ENCODE data around the gene ARHGEF2. TPM values are rescaled to one million over a fixed set of nuclear protein-coding genes. Genes with fewer than 3 reads are reported as not detected.
"Not testable (repeated sequence)": the region's sequence is repeated elsewhere in the genome, so short reads cannot be mapped to it uniquely, and the experiment has no call there.

ARHGEF2 gene
- total RNA-seq, 4 donors from 2014 or later = 13.6 to 27.3 (median 26.4) TPM

DNA sequence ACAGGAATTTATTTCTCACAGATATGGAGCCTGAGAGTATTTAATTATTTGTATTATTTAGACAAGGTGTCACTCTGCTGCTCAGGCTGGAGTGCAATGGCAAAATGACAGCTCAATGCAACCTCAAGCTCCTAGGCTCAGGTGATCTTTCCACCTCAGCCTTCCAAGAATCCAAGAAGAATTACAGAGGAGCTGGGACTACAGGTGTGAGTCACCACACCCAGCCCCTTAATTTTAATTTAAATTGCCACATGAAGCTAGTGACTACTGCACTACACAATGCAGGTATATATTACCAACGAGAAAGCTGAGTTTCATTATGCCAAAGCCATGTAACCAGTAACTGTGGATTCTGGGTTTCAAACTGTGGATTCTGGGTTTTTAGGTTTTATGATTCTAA is 46.3 kb downstream of the ARHGEF2 start:
- peaks cover 0 to 52% of the 10 kb centered on the region in 2 donors for H3K36me3 ChIP-seq
- intact Hi-C loops (cut with DNase I; ENCODE audit: low total_unique reads) = loop anchor here (10.0 kb wide), 1 partner anchor 247 kb away; the partner anchor contains the start of genes DAP3 and YY1AP1
- H3K27ac ChIP-seq = peak overlapping the region in 1 of 4 donors; percentile 40
- DNase-seq (no peak), ATAC-seq (no peak)
- peak overlapping the region in 1 of 4 donors; percentile 89 for H3K4me3 ChIP-seq
- H3K27me3 ChIP-seq = no peaks in the 10 kb centered on the region
- in situ Hi-C loops (cut with MboI; ENCODE audit: low sequenced_read_pairs in 4 of 4) = no loop called here
- H3K4me1 ChIP-seq = peaks cover 38 to 42% of the 10 kb centered on the region in 2 donors
- TF ChIP-seq, protein P1, sequence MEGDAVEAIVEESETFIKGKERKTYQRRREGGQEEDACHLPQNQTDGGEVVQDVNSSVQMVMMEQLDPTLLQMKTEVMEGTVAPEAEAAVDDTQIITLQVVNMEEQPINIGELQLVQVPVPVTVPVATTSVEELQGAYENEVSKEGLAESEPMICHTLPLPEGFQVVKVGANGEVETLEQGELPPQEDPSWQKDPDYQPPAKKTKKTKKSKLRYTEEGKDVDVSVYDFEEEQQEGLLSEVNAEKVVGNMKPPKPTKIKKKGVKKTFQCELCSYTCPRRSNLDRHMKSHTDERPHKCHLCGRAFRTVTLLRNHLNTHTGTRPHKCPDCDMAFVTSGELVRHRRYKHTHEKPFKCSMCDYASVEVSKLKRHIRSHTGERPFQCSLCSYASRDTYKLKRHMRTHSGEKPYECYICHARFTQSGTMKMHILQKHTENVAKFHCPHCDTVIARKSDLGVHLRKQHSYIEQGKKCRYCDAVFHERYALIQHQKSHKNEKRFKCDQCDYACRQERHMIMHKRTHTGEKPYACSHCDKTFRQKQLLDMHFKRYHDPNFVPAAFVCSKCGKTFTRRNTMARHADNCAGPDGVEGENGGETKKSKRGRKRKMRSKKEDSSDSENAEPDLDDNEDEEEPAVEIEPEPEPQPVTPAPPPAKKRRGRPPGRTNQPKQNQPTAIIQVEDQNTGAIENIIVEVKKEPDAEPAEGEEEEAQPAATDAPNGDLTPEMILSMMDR (IDR thresholded peaks at IDR 0.05 in 4 of 5, conservative IDR thresholded peaks at IDR 0.05 in 1 of 5) = no peak
- no peak for TF ChIP-seq POLR2A (IDR thresholded peaks at IDR 0.05)
- H3K9me3 ChIP-seq = no peaks in the 10 kb centered on the region

DNA sequence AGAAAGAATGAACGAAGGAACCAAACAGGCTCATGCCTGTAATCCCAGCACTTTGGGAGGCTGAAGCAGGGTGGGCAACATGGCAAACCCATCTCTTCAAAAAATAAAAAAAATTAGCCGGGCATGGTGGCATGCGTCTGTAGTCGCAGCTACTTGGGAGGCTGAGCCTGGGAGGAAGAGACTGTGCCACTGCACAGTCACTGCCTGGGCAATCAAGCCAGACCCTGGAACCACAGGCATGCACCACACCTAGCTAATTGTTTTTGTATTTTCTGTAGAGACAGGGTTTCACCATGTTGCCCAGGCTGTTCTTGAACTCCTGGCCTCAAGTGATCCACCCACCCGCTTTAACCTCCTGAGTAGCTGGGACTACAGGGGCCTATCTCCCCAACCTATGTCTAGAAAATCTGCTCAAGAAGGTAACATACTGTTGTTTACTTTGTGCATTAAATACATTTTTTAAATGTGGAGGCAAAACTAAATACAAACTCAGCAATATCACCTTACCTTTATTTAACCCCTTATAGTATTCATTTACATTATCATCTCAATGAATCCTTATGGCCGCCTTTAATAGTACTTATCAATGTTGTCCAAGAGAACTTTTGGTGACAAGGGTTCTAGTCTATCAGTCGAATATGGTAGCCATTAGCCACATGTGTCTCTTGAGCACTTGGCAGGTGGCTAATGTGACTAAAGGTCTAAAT is 46.9 kb downstream of the ARHGEF2 start:
- intact Hi-C loops (cut with DNase I; ENCODE audit: low total_unique reads) (loop anchor here (10.0 kb wide), 1 partner anchor 247 kb away; the partner anchor contains the start of genes DAP3 and YY1AP1), in situ Hi-C loops (cut with MboI; ENCODE audit: low sequenced_read_pairs in 4 of 4) (no loop called here)
- no peaks in the 10 kb centered on the region for H3K27me3 ChIP-seq
- H3K27ac ChIP-seq = peak overlapping the region in 1 of 4 donors; percentile 40
- ATAC-seq = no peak
- TF ChIP-seq, protein P1 (IDR thresholded peaks at IDR 0.05 in 4 of 5, conservative IDR thresholded peaks at IDR 0.05 in 1 of 5) = no peak
- no peak for TF ChIP-seq POLR2A (IDR thresholded peaks at IDR 0.05)
- peak overlapping the region in 2 of 4 donors; percentile 0 to 8 for H3K4me3 ChIP-seq
- H3K4me1 ChIP-seq = peaks cover 38 to 42% of the 10 kb centered on the region in 2 donors
- H3K9me3 ChIP-seq = no peaks in the 10 kb centered on the region
- DNase-seq = no peak
- H3K36me3 ChIP-seq = peaks cover 0 to 58% of the 10 kb centered on the region in 2 donors

DNA sequence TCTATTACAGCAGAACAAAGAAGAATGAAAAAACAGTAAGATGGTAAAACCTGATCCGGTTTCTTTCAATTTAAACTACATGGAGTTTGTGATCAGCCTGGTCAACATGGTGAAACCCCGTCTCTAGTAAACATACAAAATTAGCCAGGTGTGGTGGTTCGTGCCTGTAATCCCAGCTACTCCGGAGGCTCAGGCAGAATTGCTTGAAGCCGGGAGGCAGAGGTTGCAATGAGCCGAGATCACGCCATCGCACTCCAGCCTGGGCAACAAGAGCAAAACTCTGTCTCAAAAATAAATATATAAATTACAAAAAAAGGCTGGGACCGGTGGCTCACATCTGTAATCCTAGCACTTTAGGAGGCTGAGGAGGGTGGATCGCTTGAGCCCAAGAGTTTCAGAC is 47.6 kb downstream of the ARHGEF2 start:
- DNase-seq; H3K9me3 ChIP-seq; H3K27me3 ChIP-seq; in situ Hi-C loops (cut with MboI; ENCODE audit: low sequenced_read_pairs in 4 of 4); H3K4me3 ChIP-seq; ATAC-seq: not testable (repeated sequence)
- H3K4me1 ChIP-seq = peaks cover 38 to 42% of the 10 kb centered on the region in 2 donors
- peak overlapping the region in 1 of 4 donors; percentile 40 for H3K27ac ChIP-seq
- peaks cover 0 to 66% of the 10 kb centered on the region in 2 donors for H3K36me3 ChIP-seq
- intact Hi-C loops (cut with DNase I; ENCODE audit: low total_unique reads) = loop anchor here (10.0 kb wide), 1 partner anchor 246 kb away; the partner anchor contains the start of genes DAP3 and YY1AP1

DNA sequence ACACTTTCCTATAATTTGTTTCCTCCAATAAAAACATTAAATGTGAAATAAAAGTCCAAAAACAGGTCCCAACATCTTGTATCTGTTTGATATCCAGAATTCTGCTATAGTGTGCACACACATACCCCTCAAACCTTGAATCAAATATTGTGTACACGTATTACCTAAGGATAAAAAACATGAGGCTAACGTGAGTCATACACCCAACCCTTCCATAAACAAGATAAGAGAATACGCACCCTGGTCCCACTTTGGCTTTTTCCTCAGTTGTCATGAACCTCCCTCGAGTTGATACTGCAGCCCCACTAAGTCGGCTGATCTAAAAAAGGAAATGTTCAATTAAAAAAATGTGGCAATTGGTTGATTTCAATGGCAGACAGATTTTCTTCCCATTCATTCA is 49.3 kb downstream of the ARHGEF2 start:
- intact Hi-C loops (cut with DNase I; ENCODE audit: low total_unique reads) = no loop called here

DNA sequence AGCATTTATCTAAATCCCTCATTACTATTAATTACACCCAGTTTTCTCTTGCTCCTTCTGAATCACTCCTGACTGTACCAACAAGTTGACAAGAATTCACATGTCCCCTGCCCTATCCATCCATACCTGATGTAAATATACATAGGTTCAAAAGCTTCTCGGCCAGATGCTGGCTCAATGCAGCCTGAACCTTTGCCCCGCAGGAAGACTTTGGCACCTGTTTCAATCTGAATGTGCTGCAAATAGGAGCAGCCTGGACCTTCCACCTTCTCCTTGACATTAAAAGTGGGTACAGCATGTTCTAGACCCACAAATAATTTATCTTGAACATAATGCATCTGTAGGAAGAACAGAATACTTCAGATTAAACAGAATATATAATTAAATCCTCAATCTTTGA is 52.8 kb downstream of the ARHGEF2 start:
- TF ChIP-seq, protein P1 (IDR thresholded peaks at IDR 0.05 in 4 of 5, conservative IDR thresholded peaks at IDR 0.05 in 1 of 5) = no peak
- no peak for TF ChIP-seq POLR2A (IDR thresholded peaks at IDR 0.05)
- intact Hi-C loops (cut with DNase I; ENCODE audit: low total_unique reads) = no loop called here

More for the DNA sequence above, 49.3 kb downstream of the ARHGEF2 start:
- no peak overlapping the region for H3K27ac ChIP-seq
- TF ChIP-seq POLR2A (IDR thresholded peaks at IDR 0.05) = no peak
- TF ChIP-seq, protein P1 (IDR thresholded peaks at IDR 0.05 in 4 of 5, conservative IDR thresholded peaks at IDR 0.05 in 1 of 5) = no peak
- peaks cover 0 to 82% of the 10 kb centered on the region in 2 donors for H3K36me3 ChIP-seq
- H3K9me3 ChIP-seq = no peaks in the 10 kb centered on the region
- H3K27me3 ChIP-seq = no peaks in the 10 kb centered on the region
- peaks cover 34 to 35% of the 10 kb centered on the region in 2 donors for H3K4me1 ChIP-seq
- in situ Hi-C loops (cut with MboI; ENCODE audit: low sequenced_read_pairs in 4 of 4) = no loop called here
- ATAC-seq (no peak), DNase-seq (no peak)
- no peak overlapping the region for H3K4me3 ChIP-seq

More for the DNA sequence above, 52.8 kb downstream of the ARHGEF2 start:
- Histone ChIP-seq H3K27ac (no peak overlapping the region), H3K4me1 (peaks cover 2 to 4% of the 10 kb centered on the region in 2 donors), H3K9me3 (no peaks in the 10 kb centered on the region), H3K4me3 (no peak overlapping the region), H3K27me3 (no peaks in the 10 kb centered on the region), H3K36me3 (peaks cover 8 to 95% of the 10 kb centered on the region in 2 donors)
- no peak for ATAC-seq
- DNase-seq = no peak
- in situ Hi-C loops (cut with MboI; ENCODE audit: low sequenced_read_pairs in 4 of 4) = no loop called here
